Measurements from ENCODE around the gene DTD1.

Gene DTD1

DNA sequence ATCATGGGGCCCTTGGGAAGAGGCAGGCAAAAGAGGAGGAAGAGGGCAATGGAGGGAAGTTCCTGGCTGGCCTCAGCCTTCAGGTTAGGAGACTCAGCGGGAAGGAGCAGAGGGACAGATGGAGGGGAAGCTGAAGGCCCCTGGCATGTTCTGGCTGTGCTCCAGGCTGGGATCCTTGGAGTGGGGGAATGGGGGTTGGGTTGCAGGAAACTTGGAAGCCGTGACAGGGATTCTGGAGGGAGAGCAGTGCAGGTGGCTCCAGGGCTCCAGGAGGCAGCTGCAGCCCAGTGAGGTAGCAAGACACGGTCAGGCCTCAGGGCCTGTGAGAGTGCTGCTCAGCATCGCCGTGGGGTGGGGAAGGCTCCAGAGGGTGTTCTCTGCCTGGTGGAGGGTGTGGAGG is 161.1 kb downstream of the DTD1 start:
- H3K9me2 ChIP-seq (replicated peaks; ENCODE audit: insufficient read depth, low read length), result no peaks in the 10 kb centered on the region
- no peaks in the 10 kb centered on the region for H3K9me3 ChIP-seq (ENCODE audit: insufficient read depth, low read length)
- no peak overlapping the region for H2AFZ ChIP-seq (ENCODE audit: low read depth, low read length, severe bottlenecking)
- H3K36me3 ChIP-seq (ENCODE audit: low read length), result no peaks in the 10 kb centered on the region
- TF ChIP-seq EZH2phosphoT487 (conservative IDR thresholded peaks at IDR 0.05; ENCODE audit: low read length), result no peak
- TF ChIP-seq, protein P1, sequence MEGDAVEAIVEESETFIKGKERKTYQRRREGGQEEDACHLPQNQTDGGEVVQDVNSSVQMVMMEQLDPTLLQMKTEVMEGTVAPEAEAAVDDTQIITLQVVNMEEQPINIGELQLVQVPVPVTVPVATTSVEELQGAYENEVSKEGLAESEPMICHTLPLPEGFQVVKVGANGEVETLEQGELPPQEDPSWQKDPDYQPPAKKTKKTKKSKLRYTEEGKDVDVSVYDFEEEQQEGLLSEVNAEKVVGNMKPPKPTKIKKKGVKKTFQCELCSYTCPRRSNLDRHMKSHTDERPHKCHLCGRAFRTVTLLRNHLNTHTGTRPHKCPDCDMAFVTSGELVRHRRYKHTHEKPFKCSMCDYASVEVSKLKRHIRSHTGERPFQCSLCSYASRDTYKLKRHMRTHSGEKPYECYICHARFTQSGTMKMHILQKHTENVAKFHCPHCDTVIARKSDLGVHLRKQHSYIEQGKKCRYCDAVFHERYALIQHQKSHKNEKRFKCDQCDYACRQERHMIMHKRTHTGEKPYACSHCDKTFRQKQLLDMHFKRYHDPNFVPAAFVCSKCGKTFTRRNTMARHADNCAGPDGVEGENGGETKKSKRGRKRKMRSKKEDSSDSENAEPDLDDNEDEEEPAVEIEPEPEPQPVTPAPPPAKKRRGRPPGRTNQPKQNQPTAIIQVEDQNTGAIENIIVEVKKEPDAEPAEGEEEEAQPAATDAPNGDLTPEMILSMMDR (IDR thresholded peaks at IDR 0.05; ENCODE audit: insufficient read depth, low read length, poor library complexity, severe bottlenecking), result no peak
- H3K4me3 ChIP-seq (ENCODE audit: insufficient read depth, low read length, poor library complexity, severe bottlenecking), result no peak overlapping the region
- no peaks in the 10 kb centered on the region for H4K20me1 ChIP-seq (ENCODE audit: low read depth, low read length)
- no peak overlapping the region for H3K27ac ChIP-seq (ENCODE audit: low read depth, low read length)
- no peak overlapping the region for H3K9ac ChIP-seq (ENCODE audit: low read length)
- no peaks in the 10 kb centered on the region for H3K79me2 ChIP-seq (ENCODE audit: insufficient read depth, low read length)
- H3F3A ChIP-seq (ENCODE audit: insufficient read depth), result no peaks in the 10 kb centered on the region
- H3K4me2 ChIP-seq (ENCODE audit: low read depth, low read length, poor library complexity, severe bottlenecking), result no peak overlapping the region
- H3K27me3 ChIP-seq (ENCODE audit: low read length), result no peaks in the 10 kb centered on the region

DNA sequence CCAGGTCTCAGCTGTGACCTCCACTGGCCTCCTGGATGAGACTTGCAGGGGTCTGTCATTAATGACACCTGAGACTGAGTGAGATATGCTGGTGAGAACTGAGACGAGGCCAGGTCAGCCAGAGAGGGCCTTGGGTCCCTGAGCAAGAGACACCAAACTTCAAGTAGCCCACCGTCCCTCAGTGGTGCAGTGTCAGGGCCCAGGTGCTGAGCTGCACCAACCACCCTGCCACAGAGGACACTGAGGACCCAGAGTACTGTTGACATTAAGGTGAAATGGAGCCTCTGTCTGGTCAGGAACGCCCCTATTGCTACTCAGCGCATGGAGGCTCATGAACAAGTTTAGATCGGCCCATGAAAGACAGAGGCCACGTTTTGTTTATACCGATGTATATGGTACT is 161.7 kb downstream of the DTD1 start:
- Histone ChIP-seq H3K27ac (ENCODE audit: low read depth, low read length) (no peak overlapping the region), H3K36me3 (ENCODE audit: low read length) (no peaks in the 10 kb centered on the region), H3K4me2 (ENCODE audit: low read depth, low read length, poor library complexity, severe bottlenecking) (no peak overlapping the region), H3K27me3 (ENCODE audit: low read length) (no peaks in the 10 kb centered on the region), H4K20me1 (ENCODE audit: low read depth, low read length) (no peaks in the 10 kb centered on the region), H3K4me3 (ENCODE audit: insufficient read depth, low read length, poor library complexity, severe bottlenecking) (no peak overlapping the region), H3K9me3 (ENCODE audit: insufficient read depth, low read length) (no peaks in the 10 kb centered on the region), H2AFZ (ENCODE audit: low read depth, low read length, severe bottlenecking) (no peak overlapping the region), H3K9me2 (replicated peaks; ENCODE audit: insufficient read depth, low read length) (no peaks in the 10 kb centered on the region), H3K79me2 (ENCODE audit: insufficient read depth, low read length) (no peaks in the 10 kb centered on the region), H3F3A (ENCODE audit: insufficient read depth) (no peaks in the 10 kb centered on the region), H3K9ac (ENCODE audit: low read length) (no peak overlapping the region)
- no peak for TF ChIP-seq EZH2phosphoT487 (conservative IDR thresholded peaks at IDR 0.05; ENCODE audit: low read length)
- TF ChIP-seq, protein P1 (IDR thresholded peaks at IDR 0.05; ENCODE audit: insufficient read depth, low read length, poor library complexity, severe bottlenecking), result no peak

DNA sequence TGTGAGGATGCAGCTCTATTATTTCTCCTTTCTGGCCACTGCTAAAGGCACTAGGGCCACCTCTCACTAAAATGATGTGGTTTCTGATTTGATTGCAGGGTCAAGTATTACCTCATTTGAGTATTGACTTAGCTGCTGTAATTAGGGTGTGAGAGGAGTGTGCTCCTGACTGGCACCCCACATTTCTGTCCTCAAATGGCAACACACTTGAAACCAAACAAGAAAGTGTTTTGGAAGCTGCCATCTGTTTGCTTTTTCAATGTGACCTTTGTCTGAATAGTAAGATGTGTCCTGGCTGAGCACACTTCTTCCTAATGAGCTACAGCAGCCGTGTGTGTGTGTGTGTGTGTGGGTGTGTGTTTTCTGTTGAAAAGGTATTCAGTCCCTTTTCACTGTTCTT is 162.9 kb downstream of the DTD1 start:
- no peaks in the 10 kb centered on the region for H3K9me3 ChIP-seq (ENCODE audit: insufficient read depth, low read length)
- no peaks in the 10 kb centered on the region for H4K20me1 ChIP-seq (ENCODE audit: low read depth, low read length)
- no peaks in the 10 kb centered on the region for H3K79me2 ChIP-seq (ENCODE audit: insufficient read depth, low read length)
- H3K27me3 ChIP-seq (ENCODE audit: low read length), result no peaks in the 10 kb centered on the region
- H3K9me2 ChIP-seq (replicated peaks; ENCODE audit: insufficient read depth, low read length), result no peaks in the 10 kb centered on the region
- no peak overlapping the region for H3K27ac ChIP-seq (ENCODE audit: low read depth, low read length)
- H3K4me2 ChIP-seq (ENCODE audit: low read depth, low read length, poor library complexity, severe bottlenecking), result no peak overlapping the region
- H3F3A ChIP-seq (ENCODE audit: insufficient read depth), result no peaks in the 10 kb centered on the region
- H3K36me3 ChIP-seq (ENCODE audit: low read length), result no peaks in the 10 kb centered on the region
- no peak overlapping the region for H2AFZ ChIP-seq (ENCODE audit: low read depth, low read length, severe bottlenecking)
- no peak overlapping the region for H3K4me3 ChIP-seq (ENCODE audit: insufficient read depth, low read length, poor library complexity, severe bottlenecking)
- H3K9ac ChIP-seq (ENCODE audit: low read length), result no peak overlapping the region
- no peak for TF ChIP-seq EZH2phosphoT487 (conservative IDR thresholded peaks at IDR 0.05; ENCODE audit: low read length)
- TF ChIP-seq, protein P1 (IDR thresholded peaks at IDR 0.05; ENCODE audit: insufficient read depth, low read length, poor library complexity, severe bottlenecking), result no peak

Measured in SU-DHL-6 (cell line).